OCI-LY7 (cell line): ENCODE results near the gene INTS6L. TPM values are rescaled to one million over a fixed set of nuclear protein-coding genes. Genes with fewer than 3 reads are reported as not detected.

Experiments
- BruUV-seq: library from RNA; stranded (reverse); fragments of 400-500 nt; replicated peaks from 2 replicates; lab custom pipeline; 2021; lab: Mats Ljungman, UMichigan
- CTCF ChIA-PET: fragments of 300-600 bp; sonication (Branson Sonifier 250); formaldehyde crosslinking; loops from one replicate; lab custom pipeline; 2022; ENCODE audit warnings: antibody characterized with exemption; ENCODE audit not compliant: unreplicated experiment; lab: Charles Lee
- POLR2A ChIA-PET: fragments of 300-600 bp; sonication (Branson Sonifier 250); formaldehyde crosslinking; loops from one replicate; lab custom pipeline; 2022; ENCODE audit warnings: antibody characterized with exemption; lab: Charles Lee
- DNase-seq: peaks from one replicate; pipeline ENCODE4 v3.0.0-alpha.2; 2015; ENCODE audit warnings: low spot score
- H2AFZ ChIP-seq: fragments of 200-600 bp; sonication (generic), shearing (Covaris generic); 2 replicates; pipeline ENCODE4 v1.6.1; 2014; ENCODE audit warnings: mild to moderate bottlenecking, antibody characterized with exemption, low read length, moderate library complexity
- H3K27ac ChIP-seq: fragments of 200-600 bp; sonication (generic); 2 replicates; pipeline ENCODE4 v1.5.1; 2014; ENCODE audit warnings: mixed run types, low read depth, mild to moderate bottlenecking, moderate library complexity, low read length, inconsistent platforms; ENCODE audit not compliant: poor library complexity, severe bottlenecking
- H3K36me3 ChIP-seq: fragments of 200-600 bp; sonication (generic); 2 replicates; pipeline ENCODE4 v1.6.1; 2014; ENCODE audit warnings: mild to moderate bottlenecking, antibody characterized with exemption, low read length, moderate library complexity, mixed read lengths; ENCODE audit not compliant: insufficient read depth
- H3K4me1 ChIP-seq: fragments of 200-600 bp; sonication (generic); 2 replicates; pipeline ENCODE4 v1.5.1; 2014; ENCODE audit warnings: mild to moderate bottlenecking, low read length; ENCODE audit not compliant: insufficient read depth, poor library complexity, severe bottlenecking
- H3K4me2 ChIP-seq: fragments of 200-600 bp; sonication (generic); 2 replicates; pipeline ENCODE4 v1.6.1; 2014; ENCODE audit warnings: mild to moderate bottlenecking, low read length
- H3K4me3 ChIP-seq: fragments of 200-600 bp; sonication (generic); 2 replicates; pipeline ENCODE4 v1.5.1; 2014; ENCODE audit warnings: mild to moderate bottlenecking, low read depth, low read length; ENCODE audit not compliant: poor library complexity, severe bottlenecking
- H3K79me2 ChIP-seq: fragments of 200-600 bp; sonication (generic); 2 replicates; pipeline ENCODE4 v1.6.1; 2016; ENCODE audit warnings: low read depth, mild to moderate bottlenecking, low read length, moderate library complexity, mixed read lengths; ENCODE audit not compliant: insufficient read depth
- H3K9me2 ChIP-seq: fragments of 200-600 bp; sonication (generic); 2 replicates; pipeline ENCODE4 v1.6.1; 2016; ENCODE audit warnings: mild to moderate bottlenecking, low read length, mixed read lengths; ENCODE audit not compliant: insufficient read depth
- H3K9me3 ChIP-seq: fragments of 200-600 bp; sonication (generic); 2 replicates; pipeline ENCODE4 v1.6.1; 2014; ENCODE audit warnings: mild to moderate bottlenecking, mixed run types, low read length, mixed read lengths
- H4K20me1 ChIP-seq: fragments of 200-600 bp; sonication (generic); 2 replicates; pipeline ENCODE4 v1.6.1; 2014; ENCODE audit warnings: mild to moderate bottlenecking, antibody characterized with exemption, low read length, moderate library complexity, mixed read lengths; ENCODE audit not compliant: insufficient read depth
- EZH2phosphoT487 ChIP-seq: fragments of 200-600 bp; sonication (generic); IDR thresholded peaks from 2 replicates; pipeline ENCODE4 v1.6.1; 2018; ENCODE audit warnings: low read depth, borderline replicate concordance, mild to moderate bottlenecking, mixed run types, antibody characterized with exemption, low read length, moderate library complexity, mixed read lengths
- intact Hi-C: fragments of 100-400 bp; cut with micrococcal nuclease; formaldehyde crosslinking; loops from one replicate; pipeline ENCODE4 v1.10.0; 2022; ENCODE audit not compliant: unreplicated experiment
- total RNA-seq, 2 experiments: library from RNA; depleted of rRNA in 1 of 2; stranded (reverse); fragments of >200 nt in 1 of 2; shearing (Covaris generic) in 1 of 2; gene quantifications; 2 replicates each; pipeline ENCODE4 v1.2.3, GENCODE V29; 2014 to 2022
- TF ChIP-seq, protein P1 (sequence below): fragments of 200-600 bp; sonication (generic); conservative IDR thresholded peaks from 2 replicates; pipeline ENCODE4 v1.5.1; 2014; ENCODE audit warnings: mild to moderate bottlenecking, antibody characterized with exemption, low read length, moderate library complexity, mixed read lengths

Gene INTS6L
- total RNA-seq, 2 experiments from 2014 or later, result 15.6 to 16.4 TPM

DNA sequence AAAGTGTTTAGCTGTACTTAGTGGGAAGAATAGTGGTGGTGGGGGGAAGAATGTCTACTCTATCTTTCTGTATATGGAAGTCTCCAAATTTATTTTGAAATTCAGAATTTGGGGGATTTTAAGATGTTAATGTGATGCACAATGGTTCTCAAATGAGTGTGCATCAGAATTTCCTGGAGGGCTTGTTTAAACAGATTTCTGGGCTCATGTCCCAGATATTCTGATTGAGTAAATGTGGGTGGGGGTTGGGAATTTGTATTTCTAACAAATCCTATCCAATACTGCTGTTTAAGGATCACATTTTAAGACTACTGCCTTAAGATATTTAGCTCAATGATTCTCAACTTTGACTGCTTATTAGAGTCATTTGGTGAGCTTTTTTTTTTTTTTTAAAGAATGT is 15.1 kb upstream of the INTS6L start:
- POLR2A ChIA-PET, result no interaction called here
- CTCF ChIA-PET, result no interaction called here

DNA sequence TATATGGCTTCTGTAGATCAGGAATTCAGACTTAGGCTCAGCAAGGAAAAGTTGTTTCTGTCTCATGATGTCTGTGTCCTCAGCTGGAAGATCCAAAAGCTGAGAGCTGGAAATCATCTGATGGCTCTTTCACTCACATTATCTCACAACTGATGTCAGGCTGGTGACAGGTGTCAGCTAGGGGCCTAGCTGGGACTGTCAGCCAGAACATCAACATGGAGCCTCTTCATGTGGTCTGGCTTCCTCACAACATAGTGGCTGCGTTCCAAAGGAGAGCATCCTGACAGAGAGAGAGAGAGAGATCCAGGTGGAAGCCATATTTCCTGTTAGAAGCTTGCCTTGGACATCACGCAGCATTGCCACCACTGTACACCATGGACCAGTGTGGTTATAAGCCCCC is 10.6 kb upstream of the INTS6L start:
- Histone ChIP-seq H3K9me2 (no peaks in the 10 kb centered on the region), H3K36me3 (no peaks in the 10 kb centered on the region), H3K4me1 (no peaks in the 10 kb centered on the region), H3K9me3 (no peaks in the 10 kb centered on the region), H4K20me1 (no peaks in the 10 kb centered on the region), H3K79me2 (no peaks in the 10 kb centered on the region), H3K27ac (no peak overlapping the region), H2AFZ (no peak overlapping the region), H3K4me3 (no peak overlapping the region), H3K4me2 (no peak overlapping the region)
- intact Hi-C loops, result no loop called here
- no peak for DNase-seq
- CTCF ChIA-PET, result no interaction called here
- POLR2A ChIA-PET, result interaction anchor here (1.5 kb wide), 1 partner anchor 10 kb away, joined by 5 read pairs; no protein-coding TSS in a partner anchor
- no TSS peak for BruUV-seq
- no peak for TF ChIP-seq EZH2phosphoT487
- TF ChIP-seq, protein P1, sequence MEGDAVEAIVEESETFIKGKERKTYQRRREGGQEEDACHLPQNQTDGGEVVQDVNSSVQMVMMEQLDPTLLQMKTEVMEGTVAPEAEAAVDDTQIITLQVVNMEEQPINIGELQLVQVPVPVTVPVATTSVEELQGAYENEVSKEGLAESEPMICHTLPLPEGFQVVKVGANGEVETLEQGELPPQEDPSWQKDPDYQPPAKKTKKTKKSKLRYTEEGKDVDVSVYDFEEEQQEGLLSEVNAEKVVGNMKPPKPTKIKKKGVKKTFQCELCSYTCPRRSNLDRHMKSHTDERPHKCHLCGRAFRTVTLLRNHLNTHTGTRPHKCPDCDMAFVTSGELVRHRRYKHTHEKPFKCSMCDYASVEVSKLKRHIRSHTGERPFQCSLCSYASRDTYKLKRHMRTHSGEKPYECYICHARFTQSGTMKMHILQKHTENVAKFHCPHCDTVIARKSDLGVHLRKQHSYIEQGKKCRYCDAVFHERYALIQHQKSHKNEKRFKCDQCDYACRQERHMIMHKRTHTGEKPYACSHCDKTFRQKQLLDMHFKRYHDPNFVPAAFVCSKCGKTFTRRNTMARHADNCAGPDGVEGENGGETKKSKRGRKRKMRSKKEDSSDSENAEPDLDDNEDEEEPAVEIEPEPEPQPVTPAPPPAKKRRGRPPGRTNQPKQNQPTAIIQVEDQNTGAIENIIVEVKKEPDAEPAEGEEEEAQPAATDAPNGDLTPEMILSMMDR, result no peak

More for the DNA sequence above, 15.1 kb upstream of the INTS6L start:
- Histone ChIP-seq H3K4me1 (no peaks in the 10 kb centered on the region), H3K27ac (no peak overlapping the region), H4K20me1 (no peaks in the 10 kb centered on the region), H2AFZ (no peak overlapping the region), H3K9me2 (no peaks in the 10 kb centered on the region), H3K4me2 (no peak overlapping the region), H3K9me3 (no peaks in the 10 kb centered on the region), H3K4me3 (no peak overlapping the region), H3K79me2 (no peaks in the 10 kb centered on the region), H3K36me3 (no peaks in the 10 kb centered on the region)
- TF ChIP-seq EZH2phosphoT487, result no peak
- TF ChIP-seq, protein P1, result no peak
- intact Hi-C loops, result no loop called here
- no TSS peak for BruUV-seq
- no peak for DNase-seq

DNA sequence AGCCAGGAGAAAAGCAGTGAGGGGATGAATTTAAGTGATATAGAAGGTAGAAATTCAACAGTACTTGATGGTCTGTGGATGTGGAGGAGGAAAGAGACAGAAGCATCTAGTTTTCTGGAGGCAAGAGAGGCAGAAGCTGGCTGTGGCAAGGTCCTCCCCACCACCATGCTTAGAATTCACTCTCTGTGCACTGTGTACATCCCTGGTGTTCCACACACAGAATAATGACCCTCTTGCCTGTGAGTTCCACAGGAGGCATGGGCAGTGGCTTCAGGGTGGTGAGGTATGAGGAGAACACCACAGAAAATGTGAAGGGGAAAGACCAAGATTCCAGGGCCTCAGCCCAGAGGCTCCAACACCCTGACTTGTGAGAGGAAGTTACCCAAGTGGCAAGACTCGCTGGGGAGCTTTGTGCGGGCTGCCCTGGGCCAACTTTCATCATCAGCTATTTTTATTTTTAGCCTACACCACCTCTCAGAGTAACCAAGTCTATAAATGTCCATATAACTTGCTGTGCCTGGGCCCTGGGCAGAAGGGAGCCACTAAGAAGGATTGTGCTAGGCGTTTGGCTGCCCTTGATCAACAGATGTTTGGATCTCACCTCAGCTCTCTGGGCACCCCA is 7.8 kb upstream of the INTS6L start:
- H3K4me2 ChIP-seq, result no peak overlapping the region
- H3K36me3 ChIP-seq, result no peaks in the 10 kb centered on the region
- TF ChIP-seq EZH2phosphoT487, result no peak
- TF ChIP-seq, protein P1, result no peak
- no peaks in the 10 kb centered on the region for H3K9me2 ChIP-seq
- CTCF ChIA-PET, result no interaction called here
- DNase-seq, result no peak
- POLR2A ChIA-PET, result no interaction called here
- no peaks in the 10 kb centered on the region for H3K79me2 ChIP-seq
- H3K4me3 ChIP-seq, result no peak overlapping the region
- no peaks in the 10 kb centered on the region for H3K9me3 ChIP-seq
- no peak overlapping the region for H3K27ac ChIP-seq
- no peaks in the 10 kb centered on the region for H3K4me1 ChIP-seq
- intact Hi-C loops, result no loop called here
- BruUV-seq, result no TSS peak
- no peaks in the 10 kb centered on the region for H4K20me1 ChIP-seq
- no peak overlapping the region for H2AFZ ChIP-seq
